SK-N-SH (cell line): ENCODE results near the gene LRRC8D. TPM values are rescaled to one million over a fixed set of nuclear protein-coding genes. Genes with fewer than 3 reads are reported as not detected.

ENCODE experiments used
- CTCF ChIA-PET: fragments of 300-600, 350-600 bp; formaldehyde crosslinking; extraction: SDS; loops from one replicate; lab custom pipeline; 2021; lab: Yijun Ruan, JAX
- POLR2A ChIA-PET: fragments of 350-600 bp; sonication (Branson Sonifier 250); formaldehyde crosslinking; extraction: SDS; loops from one replicate; lab custom pipeline; 2020; ENCODE audit warnings: antibody characterized with exemption, inconsistent platforms; lab: Yijun Ruan, JAX
- DNase-seq: peaks from one replicate; pipeline ENCODE4 v3.0.0; 2012
- H2AFZ ChIP-seq: fragments of 200-600 bp; sonication (generic); 2 replicates; pipeline ENCODE4 v1.8.1; 2016; ENCODE audit warnings: antibody characterized with exemption, mild to moderate bottlenecking, low read depth
- H3F3A ChIP-seq: fragments of 200-600 bp; sonication (generic); replicated peaks from 2 replicates; pipeline ENCODE3; 2016; ENCODE audit warnings: antibody characterized with exemption, mild to moderate bottlenecking; ENCODE audit not compliant: insufficient read depth
- H3K27ac ChIP-seq, 2 experiments: fragments of 200-500 bp in 1 of 2; fragments of 200-600 bp in 1 of 2; sonication (Bioruptor generic) in 1 of 2; sonication (generic), shearing (Covaris generic) in 1 of 2; 2 replicates each; pipeline versions ENCODE4 v1.5.1 to v1.6.1; 2014 to 2016; ENCODE audit warnings: low read depth in 2 of 2, inconsistent platforms in 1 of 2, low read length in 1 of 2, mild to moderate bottlenecking in 1 of 2, mixed read lengths in 1 of 2
- H3K27me3 ChIP-seq: fragments of 200-600 bp; sonication (generic), shearing (Covaris generic); 2 replicates; pipeline ENCODE4 v1.6.1; 2016; ENCODE audit warnings: mixed run types; ENCODE audit not compliant: insufficient read depth
- H3K36me3 ChIP-seq, 2 experiments: fragments of 200-500 bp in 1 of 2; fragments of 200-600 bp in 1 of 2; sonication (Bioruptor generic) in 1 of 2; sonication (generic) in 1 of 2; replicated peaks in 1 of 2; 2 replicates each; pipeline versions ENCODE3 to v1.5.1; 2014 to 2016; ENCODE audit warnings: low read length in 1 of 2, mild to moderate bottlenecking in 1 of 2; ENCODE audit not compliant: insufficient read depth in 2 of 2, control insufficient read depth in 1 of 2
- H3K4me1 ChIP-seq, 2 experiments: fragments of 200-500 bp in 1 of 2; fragments of 200-600 bp in 1 of 2; sonication (Bioruptor generic) in 1 of 2; sonication (generic), shearing (Covaris generic) in 1 of 2; 2 replicates each; pipeline versions ENCODE4 v1.5.1 to v1.6.1; 2014 to 2016; ENCODE audit warnings: low read depth in 1 of 2, low read length in 1 of 2, mixed run types in 1 of 2; ENCODE audit not compliant: insufficient read depth in 2 of 2, control insufficient read depth in 1 of 2
- H3K4me2 ChIP-seq: fragments of 200-600 bp; sonication (generic), shearing (Covaris generic); 2 replicates; pipeline ENCODE4 v1.6.1; 2017; ENCODE audit warnings: mixed run types
- H3K4me3 ChIP-seq, 2 experiments: fragments of 200-500 bp in 1 of 2; fragments of 200-600 bp in 1 of 2; sonication (Bioruptor generic) in 1 of 2; sonication (generic), shearing (Covaris generic) in 1 of 2; 2 replicates each; pipeline versions ENCODE4 v1.5.1 to v1.8.1; 2014 to 2016; ENCODE audit warnings: low read depth in 2 of 2, inconsistent platforms in 1 of 2, low read length in 1 of 2, mild to moderate bottlenecking in 1 of 2, mixed read lengths in 1 of 2, moderate library complexity in 1 of 2
- H3K79me2 ChIP-seq: fragments of 200-600 bp; sonication (generic); 2 replicates; pipeline ENCODE4 v1.8.1; 2017; ENCODE audit warnings: mild to moderate bottlenecking; ENCODE audit not compliant: insufficient read depth
- H3K9ac ChIP-seq: fragments of 200-600 bp; sonication (generic); 2 replicates; pipeline ENCODE4 v1.6.1; 2017; ENCODE audit warnings: mixed run types
- H3K9me2 ChIP-seq: fragments of 200-600 bp; sonication (generic); 2 replicates; pipeline ENCODE4 v1.6.1; 2017; ENCODE audit warnings: mixed run types
- H3K9me3 ChIP-seq: fragments of 200-600 bp; sonication (generic); 2 replicates; pipeline ENCODE4 v1.6.1; 2017; ENCODE audit warnings: mixed run types, mild to moderate bottlenecking, moderate library complexity
- H4K20me1 ChIP-seq: fragments of 200-600 bp; sonication (generic); 2 replicates; pipeline ENCODE4 v1.6.1; 2017; ENCODE audit warnings: mild to moderate bottlenecking, mixed run types; ENCODE audit not compliant: insufficient read depth
- ELF1 ChIP-seq: IDR thresholded peaks from 2 replicates; pipeline ENCODE4 v1.4.0; 2012
- EZH2phosphoT487 ChIP-seq: fragments of 200-600 bp; sonication (generic); IDR thresholded peaks from 2 replicates; pipeline ENCODE4 v1.6.1; 2017; ENCODE audit warnings: low read depth, mixed run types, mild to moderate bottlenecking, antibody characterized with exemption, moderate library complexity, borderline replicate concordance
- IRF3 ChIP-seq: fragments of 150-350 bp; IDR thresholded peaks from 2 replicates; pipeline ENCODE4 v1.6.1; 2016; ENCODE audit warnings: mild to moderate bottlenecking, low read depth, low read length
- MAX ChIP-seq: IDR thresholded peaks from 2 replicates; pipeline ENCODE4 v1.4.0; 2012; ENCODE audit warnings: low read depth
- MEF2A ChIP-seq: IDR thresholded peaks from 2 replicates; pipeline ENCODE4 v1.4.0; 2012; ENCODE audit warnings: low read depth, borderline replicate concordance
- NRF1 ChIP-seq: IDR thresholded peaks from 2 replicates; pipeline ENCODE4 v1.6.1; 2012; ENCODE audit warnings: low read depth, mild to moderate bottlenecking, low read length
- PBX3 ChIP-seq: IDR thresholded peaks from 2 replicates; pipeline ENCODE4; 2012
- SIN3A ChIP-seq: IDR thresholded peaks from 2 replicates; pipeline ENCODE4 v1.6.1; 2012; ENCODE audit warnings: low read depth, mild to moderate bottlenecking, low read length, moderate library complexity, borderline replicate concordance
- TCF12 ChIP-seq: IDR thresholded peaks from 2 replicates; pipeline ENCODE4 v1.4.0; 2012
- TEAD4 ChIP-seq: IDR thresholded peaks from 2 replicates; pipeline ENCODE4 v1.4.0; 2012; ENCODE audit warnings: mild to moderate bottlenecking, borderline replicate concordance; ENCODE audit not compliant: insufficient read depth
- YY1 ChIP-seq: IDR thresholded peaks from 2 replicates; pipeline ENCODE4 v1.4.0; 2012; ENCODE audit warnings: low read depth, mild to moderate bottlenecking
- ZBTB33 ChIP-seq: IDR thresholded peaks from 2 replicates; pipeline ENCODE4 v1.4.0; 2012; ENCODE audit warnings: low read depth, borderline replicate concordance
- WGBS: methylation state at CpG from one replicate; pipeline ENCODE4 v1.1.6; 2017; ENCODE audit warnings: low lambda C conversion rate; 5-methylcytosine and 5-hydroxymethylcytosine counted together
- polyA plus RNA-seq, 3 experiments: library from polyadenylated mRNA; depleted of rRNA; stranded (reverse); fragments of >200 nt; gene quantifications; 2 replicates each; pipeline ENCODE4 v1.2.3, GENCODE V29; 2012

LRRC8D gene
- polyA plus RNA-seq, 1 of the 3 experiments (the other 2 are of a cell fraction), result 15.0 TPM

- no peak for TF ChIP-seq IRF3
- no peak for TF ChIP-seq TEAD4
These were observed 33.3 kb downstream of the LRRC8D start (continued) for GRCh38 chr1:89854140-89854539.

GRCh38 chr1:89855413-89856123, 34.7 kb downstream of the LRRC8D start:
- H4K20me1 ChIP-seq, result no peaks in the 10 kb centered on the region
- H3K36me3 ChIP-seq, result peaks cover 0 to 11% of the 10 kb centered on the region in 2 experiments
- H3K79me2 ChIP-seq, result peaks cover 2% of the 10 kb centered on the region; the same call in 1 of the 2 replicates
- peaks cover 0 to 14% of the 10 kb centered on the region in 2 experiments; a peak in 3 of 4 replicates for H3K4me1 ChIP-seq
- H3K4me3 ChIP-seq, result peak overlapping the region in 1 of 2 experiments; percentile 31; a peak in 2 of 4 replicates
- H2AFZ ChIP-seq, result 0 out of 2 replicates have a peak overlapping the region, but pooled peaks have one; percentile 25
- TF ChIP-seq MAX (no peak), ELF1 (no peak), TCF12 (no peak), ZBTB33 (no peak), TEAD4 (no peak), MEF2A (no peak)
- H3K9me2 ChIP-seq, result no peaks in the 10 kb centered on the region
- POLR2A ChIA-PET, result no interaction called here
- WGBS, result 59% methylated on average over 2 of the region's 2 CpGs
- CTCF ChIA-PET, result interaction anchor here (1.0 kb wide), 2 partner anchors 12 to 132 kb away, joined by 3 read pairs; no protein-coding TSS in a partner anchor
- H3K27ac ChIP-seq, result peak overlapping the region in 1 of 2 experiments; percentile 53; a peak in 2 of 4 replicates
- H3F3A ChIP-seq, result no peaks in the 10 kb centered on the region
- no peaks in the 10 kb centered on the region for H3K9me3 ChIP-seq
- H3K9ac ChIP-seq, result peak overlapping the region; percentile 31; the same call in 1 of the 2 replicates
- DNase-seq, result no peak
- H3K27me3 ChIP-seq, result no peaks in the 10 kb centered on the region
- H3K4me2 ChIP-seq, result peak overlapping the region; percentile 37; the same call in 1 of the 2 replicates

GRCh38 chr1:89863165-89863830, 42.5 kb downstream of the LRRC8D start:
- Histone ChIP-seq H3K9me2 (no peaks in the 10 kb centered on the region), H3K9ac (no peak overlapping the region), H3K4me3 (no peak overlapping the region), H2AFZ (no peak overlapping the region), H3K9me3 (no peaks in the 10 kb centered on the region), H3K27me3 (no peaks in the 10 kb centered on the region), H3K4me1 (peaks cover 0 to 14% of the 10 kb centered on the region in 2 experiments; a peak in 3 of 4 replicates), H4K20me1 (no peaks in the 10 kb centered on the region), H3K36me3 (peaks cover 0 to 5% of the 10 kb centered on the region in 2 experiments), H3K4me2 (no peak overlapping the region), H3K27ac (no peak overlapping the region), H3F3A (no peaks in the 10 kb centered on the region), H3K79me2 (no peaks in the 10 kb centered on the region)
- no peak for DNase-seq
- WGBS, result 98% methylated on average over 3 of the region's 3 CpGs
- TF ChIP-seq YY1 (no peak), PBX3 (no peak), NRF1 (no peak), EZH2phosphoT487 (no peak), SIN3A (no peak)
- ChIA-PET POLR2A (no interaction called here), CTCF (interaction anchor here (0.6 to 1.5 kb wide), 2 partner anchors 9 to 59 kb away, joined by 3 to 5 read pairs; no protein-coding TSS in a partner anchor)
